T-cell (primary cell): ENCODE measurements around the gene GPR26. TPM values are rescaled to one million over a fixed set of nuclear protein-coding genes. Genes with fewer than 3 reads are reported as not detected.

Source experiments
- ATAC-seq, 4 experiments: fragments of 200-7000 bp in 3 of 4; fragments of 150-1000 bp in 1 of 4; cut with Tn5 transposase; replicated peaks in 1 of 4; 1 replicate in 3 of 4; 2 replicates in 1 of 4; pipeline ENCODE4 v1.10.0; 2021; ENCODE audit warnings: moderate library complexity in 3 of 4, mild to moderate bottlenecking in 2 of 4, moderate number of reproducible peaks in 1 of 4
- CTCF ChIA-PET, 2 donors: fragments of 300-600 bp; sonication (Branson Sonifier 250); formaldehyde crosslinking; loops; one replicate each; lab custom pipeline; 2022; ENCODE audit warnings: antibody characterized with exemption in 2 of 2; lab: Charles Lee
- POLR2A ChIA-PET, 2 donors: fragments of 300-600 bp; sonication (Branson Sonifier 250); formaldehyde crosslinking; loops; one replicate each; lab custom pipeline; 2022; ENCODE audit warnings: antibody characterized with exemption in 2 of 2; lab: Charles Lee
- DNase-seq, 35 experiments: peaks; one replicate each; pipeline versions ENCODE4 v3.0.0 to v3.0.0-alpha.2; 2013 to 2023
- H3K27ac ChIP-seq: one replicate; pipeline ENCODE4 v1.5.1; 2013; ENCODE audit warnings: low read length
- H3K27me3 ChIP-seq, 2 experiments: replicated peaks in 1 of 2; 1 replicate in 1 of 2; 2 replicates in 1 of 2; pipeline versions ENCODE4 v1.6.1 to v1.7.0; 2013; ENCODE audit warnings: low read length in 1 of 2, mixed read lengths in 1 of 2; ENCODE audit not compliant: control insufficient read depth in 2 of 2, insufficient read depth in 2 of 2; ENCODE audit errors: extremely low read depth in 1 of 2
- H3K36me3 ChIP-seq, 2 donors: 1 replicate in 1 of 2; 2 replicates in 1 of 2; pipeline versions ENCODE4 v1.6.1 to v1.7.0; 2013; ENCODE audit warnings: low read length in 1 of 2; ENCODE audit not compliant: control insufficient read depth in 2 of 2, insufficient read depth in 1 of 2; ENCODE audit errors: extremely low read depth in 1 of 2
- H3K4me1 ChIP-seq, 2 experiments: 1 replicate in 1 of 2; 2 replicates in 1 of 2; pipeline versions ENCODE4 v1.6.1 to v1.7.0; 2013; ENCODE audit warnings: low read length in 2 of 2, mixed read lengths in 1 of 2; ENCODE audit not compliant: insufficient read depth in 2 of 2, control insufficient read depth in 1 of 2; ENCODE audit errors: extremely low read depth in 1 of 2
- H3K4me3 ChIP-seq, 2 donors: 1 replicate in 1 of 2; 2 replicates in 1 of 2; pipeline versions ENCODE4 v1.5.1 to v1.7.0; 2013; ENCODE audit warnings: mild to moderate bottlenecking in 2 of 2, low read length in 1 of 2, moderate library complexity in 1 of 2; ENCODE audit not compliant: control insufficient read depth in 1 of 2; ENCODE audit errors: extremely low read depth in 1 of 2
- H3K9me3 ChIP-seq: 2 replicates; pipeline ENCODE4 v1.7.0; 2013
- H3K27ac Mint-ChIP-seq, 2 donors: one replicate each; pipeline ENCODE4 v1.8.0; 2020 to 2021; ENCODE audit warnings: mild to moderate bottlenecking in 2 of 2, mixed read lengths in 2 of 2
- H3K27me3 Mint-ChIP-seq, 2 donors: one replicate each; pipeline ENCODE4 v1.8.0; 2021 to 2022; ENCODE audit warnings: mixed read lengths in 2 of 2
- H3K36me3 Mint-ChIP-seq: one replicate; pipeline ENCODE4 v1.8.0; 2021; ENCODE audit warnings: mixed read lengths
- H3K4me1 Mint-ChIP-seq, 3 donors: one replicate each; pipeline ENCODE4 v1.8.0; 2020 to 2022; ENCODE audit warnings: mixed read lengths in 3 of 3, mild to moderate bottlenecking in 1 of 3
- H3K4me3 Mint-ChIP-seq, 3 donors: one replicate each; pipeline ENCODE4 v1.8.0; 2020 to 2022; ENCODE audit warnings: mild to moderate bottlenecking in 3 of 3, mixed read lengths in 3 of 3, moderate library complexity in 3 of 3
- H3K9me3 Mint-ChIP-seq, 3 donors: one replicate each; pipeline ENCODE4 v1.8.0; 2020 to 2022; ENCODE audit warnings: mixed read lengths in 3 of 3
- WGBS: methylation state at CpG from one replicate; pipeline ENCODE4 v1.1.5; 2013; ENCODE audit warnings: missing lambda C conversion rate; ENCODE audit not compliant: insufficient coverage; 5-methylcytosine and 5-hydroxymethylcytosine counted together
- total RNA-seq, 35 experiments: library from RNA in 6 of 35; stranded (reverse) in 6 of 35; fragments of 120-200 nt in 1 of 35; gene quantifications; one replicate each; pipeline versions ENCODE4 v1.2.1 to v1.2.4 and lab custom pipeline; 2013 to 2026

The GPR26 gene
- total RNA-seq, 5 donors from 2014 or later (not counting 1 experiment from before 2014, with no cell fraction given): not detected

- no peak overlapping the region for H3K27ac ChIP-seq
- DNase-seq (no peak), ATAC-seq (no peak)
- CTCF ChIA-PET: no interaction called here
- H3K27ac Mint-ChIP-seq: no peak overlapping the region
- H3K9me3 ChIP-seq: no peaks in the 10 kb centered on the region
- POLR2A ChIA-PET: no interaction called here
- no peaks in the 10 kb centered on the region for H3K4me1 Mint-ChIP-seq
- no peaks in the 10 kb centered on the region for H3K36me3 Mint-ChIP-seq
- no peak overlapping the region for H3K4me3 ChIP-seq
- peaks cover 0 to 2% of the 10 kb centered on the region in 2 donors for H3K27me3 Mint-ChIP-seq
- no peaks in the 10 kb centered on the region for H3K9me3 Mint-ChIP-seq
- H3K27me3 ChIP-seq: peaks cover 0 to 12% of the 10 kb centered on the region in 2 experiments
- WGBS: 21% methylated on average over 2 of the region's 2 CpGs
- H3K4me1 ChIP-seq: no peaks in the 10 kb centered on the region
- H3K4me3 Mint-ChIP-seq: no peak overlapping the region
- H3K36me3 ChIP-seq: no peaks in the 10 kb centered on the region
Observed at GRCh38 chr10:123655751-123656150, 10.4 kb upstream of the GPR26 start.

GRCh38 chr10:123663522-123663921 is 2.6 kb upstream of the GPR26 start:
- no CpG with 5 or more reads among the region's 3 CpGs for WGBS
- peaks cover 0 to 22% of the 10 kb centered on the region in 2 experiments for H3K27me3 ChIP-seq
- Mint-ChIP-seq H3K4me1 (no peaks in the 10 kb centered on the region), H3K9me3 (peaks cover 2 to 9% (median 9%) of the 10 kb centered on the region in 3 donors), H3K27ac (no peak overlapping the region), H3K27me3 (peaks cover 18 to 20% of the 10 kb centered on the region in 2 donors), H3K36me3 (no peaks in the 10 kb centered on the region), H3K4me3 (no peak overlapping the region)
- no peak overlapping the region for H3K27ac ChIP-seq
- POLR2A ChIA-PET: no interaction called here
- H3K36me3 ChIP-seq: no peaks in the 10 kb centered on the region
- H3K9me3 ChIP-seq: no peaks in the 10 kb centered on the region
- no peaks in the 10 kb centered on the region for H3K4me1 ChIP-seq
- DNase-seq (no peak), ATAC-seq (no peak)
- CTCF ChIA-PET: no interaction called here
- no peak overlapping the region for H3K4me3 ChIP-seq

- DNase-seq: no peak
- Mint-ChIP-seq H3K27ac (peak overlapping the region in 1 of 2 donors; percentile 27), H3K9me3 (peaks cover 2 to 9% (median 9%) of the 10 kb centered on the region in 3 donors), H3K36me3 (no peaks in the 10 kb centered on the region), H3K4me1 (no peaks in the 10 kb centered on the region), H3K27me3 (peaks cover 24 to 25% of the 10 kb centered on the region in 2 donors), H3K4me3 (no peak overlapping the region)
- Histone ChIP-seq H3K27ac (no peak overlapping the region), H3K9me3 (no peaks in the 10 kb centered on the region), H3K27me3 (peaks cover 0 to 37% of the 10 kb centered on the region in 2 experiments), H3K36me3 (no peaks in the 10 kb centered on the region), H3K4me3 (no peak overlapping the region), H3K4me1 (no peaks in the 10 kb centered on the region)
- CTCF ChIA-PET: no interaction called here
- ATAC-seq: no peak
- POLR2A ChIA-PET: no interaction called here
- 20% methylated on average over 43 of the region's 47 CpGs for WGBS
Observed at GRCh38 chr10:123665491-123666286, 466 bp upstream of the GPR26 start.

- CTCF ChIA-PET: no interaction called here
Observed at GRCh38 chr10:123669886-123670285, 3.7 kb downstream of the GPR26 start.

GRCh38 chr10:123673198-123673597 is 7.0 kb downstream of the GPR26 start:
- no peak for ATAC-seq
- H3K36me3 Mint-ChIP-seq: no peaks in the 10 kb centered on the region
- peaks cover 12 to 18% of the 10 kb centered on the region in 2 donors for H3K27me3 Mint-ChIP-seq
- Histone ChIP-seq H3K9me3 (no peaks in the 10 kb centered on the region), H3K27ac (no peak overlapping the region), H3K4me1 (no peaks in the 10 kb centered on the region), H3K27me3 (peaks cover 0 to 35% of the 10 kb centered on the region in 2 experiments), H3K4me3 (no peak overlapping the region), H3K36me3 (no peaks in the 10 kb centered on the region)
- no peak overlapping the region for H3K4me3 Mint-ChIP-seq
- no peak overlapping the region for H3K27ac Mint-ChIP-seq
- WGBS: 80% methylated on average over 1 of the region's 1 CpG
- no peaks in the 10 kb centered on the region for H3K4me1 Mint-ChIP-seq
- POLR2A ChIA-PET: no interaction called here
- CTCF ChIA-PET: no interaction called here
- no peak for DNase-seq
- H3K9me3 Mint-ChIP-seq: no peaks in the 10 kb centered on the region

More at GRCh38 chr10:123669886-123670285, 3.7 kb downstream of the GPR26 start:
- Histone ChIP-seq H3K9me3 (no peaks in the 10 kb centered on the region), H3K4me1 (no peaks in the 10 kb centered on the region), H3K4me3 (no peak overlapping the region), H3K36me3 (no peaks in the 10 kb centered on the region), H3K27me3 (peaks cover 0 to 44% of the 10 kb centered on the region in 2 experiments), H3K27ac (no peak overlapping the region)
- ATAC-seq: peak in 1 of 4 experiments; percentile 19
- POLR2A ChIA-PET: no interaction called here
- H3K36me3 Mint-ChIP-seq: no peaks in the 10 kb centered on the region
- no peak overlapping the region for H3K27ac Mint-ChIP-seq
- no peak overlapping the region for H3K4me3 Mint-ChIP-seq
- no peaks in the 10 kb centered on the region for H3K4me1 Mint-ChIP-seq
- DNase-seq: no peak
- H3K9me3 Mint-ChIP-seq: no peaks in the 10 kb centered on the region
- peaks cover 26% of the 10 kb centered on the region in 2 donors for H3K27me3 Mint-ChIP-seq

GRCh38 chr10:123674741-123675140 is 8.6 kb downstream of the GPR26 start:
- no peaks in the 10 kb centered on the region for H3K36me3 ChIP-seq
- POLR2A ChIA-PET: no interaction called here

More at GRCh38 chr10:123674741-123675140, 8.6 kb downstream of the GPR26 start:
- H3K36me3 Mint-ChIP-seq: no peaks in the 10 kb centered on the region
- CTCF ChIA-PET: no interaction called here
- 85% methylated on average over 5 of the region's 11 CpGs for WGBS
- H3K9me3 Mint-ChIP-seq: no peaks in the 10 kb centered on the region
- no peak overlapping the region for H3K4me3 ChIP-seq
- peaks cover 0 to 28% of the 10 kb centered on the region in 2 experiments for H3K27me3 ChIP-seq
- H3K4me3 Mint-ChIP-seq: no peak overlapping the region
- no peaks in the 10 kb centered on the region for H3K4me1 Mint-ChIP-seq
- ATAC-seq (no peak), DNase-seq (no peak)
- H3K27ac ChIP-seq: no peak overlapping the region
- H3K27ac Mint-ChIP-seq: no peak overlapping the region
- H3K9me3 ChIP-seq: no peaks in the 10 kb centered on the region
- H3K27me3 Mint-ChIP-seq: peaks cover 9 to 10% of the 10 kb centered on the region in 2 donors
- H3K4me1 ChIP-seq: no peaks in the 10 kb centered on the region
